Suprapubic skin (tissue), 4 donors: ENCODE data around the gene HACD2.

ENCODE experiments used
- CTCF ChIP-seq, 2 donors: fragments of 200-600 bp in 1 of 2; fragments of 450-650 bp in 1 of 2; sonication (generic) in 1 of 2; IDR thresholded peaks; one replicate each; pipeline ENCODE4 v1.5.1; 2016 to 2019; ENCODE audit warnings: antibody characterized with exemption in 2 of 2, mild to moderate bottlenecking in 1 of 2, moderate library complexity in 1 of 2
- POLR2A ChIP-seq, 2 donors: fragments of 450-650 bp; IDR thresholded peaks; one replicate each; pipeline ENCODE4 v1.6.1; 2017; ENCODE audit warnings: antibody characterized with exemption in 2 of 2, mild to moderate bottlenecking in 2 of 2, moderate library complexity in 2 of 2
- POLR2AphosphoS5 ChIP-seq, 3 donors: sonication (generic); formaldehyde crosslinking; IDR thresholded peaks; one replicate each; pipeline ENCODE4 v1.6.1; 2017; ENCODE audit warnings: antibody characterized with exemption in 3 of 3

- no peak for TF ChIP-seq POLR2A (IDR thresholded peaks at IDR 0.05)
- no peak for TF ChIP-seq CTCF (IDR thresholded peaks at IDR 0.05)
- no peak for TF ChIP-seq POLR2AphosphoS5 (IDR thresholded peaks at IDR 0.05)
Observed at GRCh38 chr3:123586968-123587367, 2.1 kb upstream of the HACD2 start.
